ENCODE data around the gene PITRM1.

GRCh38 chr10:3190817-3191216, 18.2 kb upstream of the PITRM1 start:
- TF ChIP-seq POLR2AphosphoS5 (IDR thresholded peaks at IDR 0.05) (no peak), CTCF (IDR thresholded peaks at IDR 0.05) (no peak), POLR2A (IDR thresholded peaks at IDR 0.05) (no peak), EP300 (IDR thresholded peaks at IDR 0.05) (no peak)

Data from upper lobe of left lung (tissue), 4 donors.